HG03097 (cell line): ENCODE results near the gene VSIR.

Experiments
- ATAC-seq: cut with Tn5 transposase; IDR thresholded peaks from one replicate; pipeline ENCODE4 v1.9.1; 2021; ENCODE audit not compliant: unreplicated experiment, low FRiP score

VSIR gene

DNA sequence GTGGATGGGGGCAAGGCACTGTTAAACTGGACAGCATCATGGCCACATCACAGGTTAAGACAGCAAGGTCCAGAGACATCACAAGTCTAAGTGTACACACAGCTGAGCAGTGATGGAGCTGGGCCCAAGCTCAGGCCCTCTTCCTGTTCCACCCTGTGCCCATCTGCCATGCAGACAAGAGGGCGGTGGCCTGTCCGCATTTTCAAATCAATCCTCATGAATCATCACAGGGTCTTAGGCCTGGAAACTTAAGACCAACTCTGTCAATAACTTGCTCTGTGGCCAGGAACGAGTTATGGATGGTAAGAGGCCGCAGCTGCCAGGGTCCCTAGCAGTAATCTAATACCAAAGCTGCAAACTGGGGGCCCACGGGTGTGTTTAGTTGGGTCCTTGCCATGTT, 56.9 kb downstream of the VSIR start:
- ATAC-seq = no peak

DNA sequence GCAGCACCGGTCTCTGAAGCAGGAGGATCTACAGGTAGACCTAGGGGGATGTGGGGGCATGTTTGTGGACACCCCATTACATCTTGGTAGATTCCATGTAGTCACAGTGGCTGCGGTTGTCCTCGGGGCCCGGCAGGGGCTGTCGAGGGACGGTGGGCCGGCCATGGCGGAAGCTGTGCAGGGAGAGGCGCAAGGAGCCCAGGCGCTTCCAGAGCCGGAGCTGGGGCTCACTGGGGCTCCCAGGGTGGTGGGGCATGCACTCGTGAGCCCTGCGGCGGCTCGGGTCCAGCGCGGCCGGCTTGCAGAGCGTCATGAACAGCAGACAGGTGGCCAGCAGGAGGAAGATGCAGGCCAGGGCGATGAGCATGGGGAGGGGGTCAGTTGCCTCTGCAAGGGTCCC, 57.5 kb downstream of the VSIR start:
- no peak for ATAC-seq

DNA sequence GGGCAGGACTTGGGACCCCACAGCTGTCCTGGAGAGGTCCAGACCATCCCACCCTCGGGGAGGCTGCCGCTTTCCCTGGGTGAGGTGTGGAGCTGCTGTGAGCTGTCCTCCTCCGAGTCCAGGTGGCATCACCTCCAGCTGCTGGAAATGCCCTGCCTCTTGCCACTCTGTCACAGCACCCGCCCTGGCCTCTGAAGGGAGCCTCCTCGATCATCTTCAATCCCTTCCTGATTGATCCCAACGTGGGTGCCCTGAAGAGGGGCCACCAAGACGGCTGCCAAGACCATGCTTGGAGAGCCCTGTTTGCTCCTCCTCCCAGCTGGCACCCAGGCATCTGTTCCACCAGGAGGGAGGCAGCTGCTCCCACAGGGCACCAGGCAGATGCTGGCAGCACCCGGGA, 58.3 kb downstream of the VSIR start:
- ATAC-seq = no peak

DNA sequence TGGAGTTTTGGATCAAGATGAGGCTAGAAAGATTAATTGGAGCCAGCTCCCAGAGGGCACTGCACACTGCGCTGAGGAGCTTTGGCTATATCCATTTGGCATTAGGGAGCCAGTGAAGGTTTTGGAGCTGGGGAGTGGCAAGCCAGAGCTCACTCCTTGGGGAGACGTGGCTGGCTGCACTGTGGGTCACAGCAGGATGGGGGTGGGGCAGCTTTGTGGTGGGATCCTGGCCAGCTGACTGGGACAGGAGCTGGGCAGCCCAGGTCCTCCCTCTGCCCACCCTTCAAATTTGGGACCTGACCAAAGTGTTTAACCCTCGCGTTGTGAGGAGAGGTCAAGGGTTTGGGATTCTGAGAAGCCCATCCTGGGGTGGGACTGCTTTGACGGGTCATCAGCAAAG, 58.7 kb downstream of the VSIR start:
- no peak for ATAC-seq

DNA sequence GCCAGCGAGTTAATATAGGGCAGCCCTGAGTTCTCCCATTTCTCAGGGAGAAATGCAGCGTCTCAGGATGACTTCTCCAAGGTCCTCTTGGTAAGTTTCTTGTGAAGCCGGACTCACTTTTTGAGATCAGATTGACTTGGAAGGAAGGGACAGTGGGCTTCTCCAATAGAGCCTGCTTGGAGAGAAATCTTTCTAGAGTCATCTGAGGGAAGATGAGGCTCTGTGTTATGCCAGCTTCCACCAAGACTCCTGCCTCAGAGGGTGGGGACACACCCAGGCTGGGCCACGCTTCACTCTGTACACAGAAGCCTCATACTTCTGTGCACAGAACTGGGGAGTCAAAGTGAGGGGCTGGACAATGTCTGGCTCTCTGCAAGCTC, 59.3 kb downstream of the VSIR start:
- no peak for ATAC-seq

DNA sequence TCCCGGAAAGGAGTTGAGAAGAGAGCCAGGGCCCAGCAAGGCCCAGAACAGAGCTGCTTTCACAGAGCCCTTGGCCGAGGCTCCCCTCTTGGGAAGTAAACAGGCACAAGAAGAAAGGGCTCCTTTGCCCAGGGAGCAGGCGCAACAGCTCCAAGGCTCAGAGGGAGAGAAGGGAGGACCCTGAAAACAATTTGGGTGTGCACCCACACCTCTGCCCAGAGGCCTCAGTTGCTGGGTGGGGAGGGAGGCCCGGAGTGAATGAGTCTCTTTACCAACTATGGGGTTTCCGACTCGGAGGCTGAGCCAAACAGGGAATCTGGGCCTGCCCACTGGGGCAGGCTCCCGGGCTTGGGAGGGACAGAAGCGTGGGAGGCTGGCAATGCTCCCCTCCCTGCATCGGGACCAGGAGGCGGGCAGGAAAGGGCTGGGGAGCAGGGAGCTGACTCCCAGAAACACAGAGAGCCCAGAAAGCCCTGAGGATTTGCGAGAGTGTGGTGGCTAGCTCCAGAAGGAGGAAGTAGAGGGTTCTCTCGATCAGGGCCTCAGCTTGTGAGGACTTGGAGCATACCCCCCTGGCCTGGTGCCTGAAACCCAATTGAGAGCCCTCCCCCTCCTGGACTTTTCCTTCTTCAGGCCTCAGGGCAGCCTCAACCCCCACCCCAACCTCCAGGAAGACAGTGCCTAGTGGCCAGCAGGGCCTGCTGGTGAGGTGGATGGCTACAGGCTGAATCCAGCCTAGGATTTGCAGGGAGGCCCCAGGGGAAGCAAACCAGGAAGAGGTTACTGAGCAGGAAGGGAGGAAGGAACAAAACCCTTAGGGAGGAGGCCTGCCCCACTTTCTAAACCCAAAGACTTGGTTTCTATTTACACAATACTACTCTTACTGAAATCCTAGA, 59.9 kb downstream of the VSIR start:
- no peak for ATAC-seq

DNA sequence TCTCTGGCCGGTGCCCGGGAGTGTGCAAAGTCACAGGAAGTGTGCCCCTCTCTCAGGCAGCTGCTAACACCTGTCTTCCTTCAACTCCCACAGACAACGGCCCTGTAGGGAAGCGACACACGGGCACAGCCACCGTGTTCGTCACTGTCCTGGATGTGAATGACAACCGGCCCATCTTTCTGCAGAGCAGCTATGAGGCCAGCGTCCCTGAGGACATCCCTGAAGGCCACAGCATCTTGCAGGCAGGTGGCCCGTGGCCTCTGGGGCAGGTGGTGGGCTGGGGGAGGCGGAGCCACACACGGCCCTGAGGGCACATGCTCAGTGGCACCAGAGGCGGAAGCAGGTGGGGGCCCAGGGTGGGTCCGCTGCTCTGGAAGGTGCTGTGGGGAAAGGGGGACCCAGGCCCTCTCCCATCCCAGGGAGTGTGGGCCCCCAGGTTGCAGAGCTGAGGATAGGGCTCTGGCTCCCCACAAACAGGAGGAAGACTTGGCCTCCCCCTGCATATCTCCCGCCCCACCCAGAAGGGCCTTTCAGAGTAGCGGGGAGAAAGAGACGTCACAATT, 60.7 kb downstream of the VSIR start:
- no peak for ATAC-seq

DNA sequence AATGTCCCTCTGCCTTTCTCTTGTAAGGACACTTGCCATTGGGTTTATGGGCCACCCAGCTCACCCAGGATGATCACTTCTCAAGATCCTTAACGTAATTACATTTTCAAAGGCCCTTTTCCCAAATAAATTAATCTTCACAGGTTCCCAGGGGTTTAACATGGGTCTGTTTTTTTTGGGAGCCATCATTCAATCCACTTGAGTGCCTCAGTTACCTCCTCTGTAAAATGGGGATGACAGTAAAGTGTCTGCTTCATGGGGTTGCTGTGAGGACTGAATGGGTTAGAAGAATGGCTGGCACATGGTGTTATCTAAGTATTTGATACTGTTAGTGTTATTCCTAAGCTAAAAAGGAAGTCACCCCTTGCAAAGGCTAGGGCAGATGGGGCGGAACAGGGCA, 61.1 kb downstream of the VSIR start:
- no peak for ATAC-seq

DNA sequence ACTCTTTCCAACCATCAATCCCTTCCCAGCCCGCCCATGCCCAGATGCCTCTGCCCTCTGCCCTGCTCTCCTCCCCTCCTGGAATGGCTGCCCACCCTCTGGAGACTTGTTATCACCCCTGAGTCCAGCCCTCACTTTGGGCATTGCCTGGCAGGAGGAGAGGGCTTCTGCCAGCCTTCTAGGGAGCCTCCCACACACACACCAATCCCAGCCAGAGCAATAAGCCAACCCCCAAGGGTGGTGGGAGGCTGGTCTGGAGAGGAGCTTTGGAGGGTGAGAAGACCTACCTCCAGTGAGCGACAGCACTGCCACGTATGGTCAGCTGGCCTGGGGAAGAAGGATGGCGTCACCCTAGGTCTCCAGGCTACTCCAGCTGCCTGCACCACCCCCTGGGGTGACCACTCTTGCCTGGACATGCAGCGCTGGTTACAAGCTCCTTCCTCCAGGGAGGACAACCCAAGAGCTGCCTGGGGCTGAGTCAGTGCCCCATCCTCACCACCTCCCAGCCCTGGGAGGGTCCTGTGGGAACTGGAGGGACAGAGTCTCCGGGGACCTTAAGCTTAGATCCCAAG, 62.2 kb downstream of the VSIR start:
- no peak for ATAC-seq

DNA sequence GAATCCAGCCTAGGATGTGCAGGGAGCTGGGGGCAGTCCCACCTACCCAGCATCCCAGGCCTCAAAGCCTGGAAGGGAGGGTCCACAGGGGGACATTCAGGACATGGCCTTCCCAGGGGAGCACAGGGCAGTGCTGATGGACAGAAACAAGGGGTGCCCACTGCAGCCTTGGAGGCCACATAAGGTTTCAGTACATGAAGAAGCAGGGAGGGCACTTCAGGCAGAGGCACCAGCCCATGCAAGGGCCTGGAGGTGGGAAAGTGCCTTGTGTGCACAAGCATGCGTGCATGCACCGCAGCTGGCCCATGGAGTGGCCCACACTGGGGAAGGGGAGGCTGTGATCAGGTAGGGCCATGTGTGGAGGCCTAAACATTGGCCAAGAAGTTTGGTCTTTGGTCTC, 62.8 kb downstream of the VSIR start:
- no peak for ATAC-seq

DNA sequence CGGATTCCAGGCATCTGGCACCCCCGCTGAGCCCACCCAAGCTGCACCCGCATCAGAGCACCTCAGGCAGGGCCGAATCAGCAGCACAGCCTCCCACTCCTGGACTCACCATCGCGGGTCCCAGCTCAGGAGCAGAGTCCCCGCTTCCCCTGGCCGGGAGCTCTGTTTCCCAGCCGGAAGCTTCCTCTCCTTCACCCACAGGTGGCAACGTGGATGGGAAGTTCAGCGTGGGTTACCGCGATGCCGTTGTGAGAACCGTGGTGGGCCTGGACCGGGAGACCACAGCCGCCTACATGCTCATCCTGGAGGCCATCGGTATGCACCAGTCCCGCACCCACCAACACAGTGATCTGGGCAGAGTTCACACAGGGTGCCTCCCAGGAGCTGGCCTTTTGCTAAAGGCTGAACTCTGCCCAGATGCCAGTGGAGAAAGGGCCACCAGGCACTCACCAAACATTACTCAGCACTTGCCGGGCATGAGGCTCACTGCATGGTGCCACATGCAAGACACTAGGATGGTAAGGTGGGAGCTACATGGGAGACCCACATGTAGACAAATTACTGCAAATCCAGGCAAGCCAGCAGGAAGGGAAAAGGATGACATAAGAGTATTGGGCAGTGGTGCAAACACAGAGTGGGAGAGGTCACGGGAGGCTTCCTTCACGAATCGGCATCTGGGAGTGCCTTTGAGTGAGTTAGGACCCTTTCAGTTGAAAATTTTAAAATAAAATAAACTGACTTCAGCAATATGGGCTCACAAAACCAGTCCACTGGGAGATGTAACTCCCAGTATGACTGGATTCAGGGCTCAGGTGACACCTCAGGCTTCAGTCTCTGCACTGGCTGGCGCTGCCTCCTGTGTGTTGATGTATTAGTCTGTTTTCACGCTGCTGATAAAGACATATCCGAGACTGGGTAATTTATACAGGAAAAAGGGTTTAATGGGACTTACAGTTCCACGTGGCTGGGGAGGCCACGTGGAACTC, 64.1 kb downstream of the VSIR start:
- no peak for ATAC-seq

DNA sequence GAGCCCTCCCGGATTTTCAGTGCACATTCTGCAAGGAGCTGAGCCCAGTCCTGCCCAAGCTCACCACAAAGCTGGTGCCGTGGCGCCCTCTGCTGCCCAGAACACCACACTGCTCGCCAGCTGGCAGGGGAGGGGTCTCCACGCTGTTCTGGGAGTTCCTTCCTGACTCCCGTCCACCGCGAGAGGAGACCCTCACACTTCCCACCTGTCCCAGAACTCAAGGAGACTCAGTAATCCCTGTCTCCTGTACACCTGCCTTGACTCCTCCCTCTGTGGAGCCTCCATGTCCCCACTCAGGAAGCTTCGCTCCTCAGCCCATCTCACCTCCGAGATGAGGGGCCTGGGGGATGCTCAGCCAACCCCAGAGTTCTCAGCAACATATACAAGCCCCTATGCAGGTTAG, 65.0 kb downstream of the VSIR start:
- ATAC-seq = no peak

DNA sequence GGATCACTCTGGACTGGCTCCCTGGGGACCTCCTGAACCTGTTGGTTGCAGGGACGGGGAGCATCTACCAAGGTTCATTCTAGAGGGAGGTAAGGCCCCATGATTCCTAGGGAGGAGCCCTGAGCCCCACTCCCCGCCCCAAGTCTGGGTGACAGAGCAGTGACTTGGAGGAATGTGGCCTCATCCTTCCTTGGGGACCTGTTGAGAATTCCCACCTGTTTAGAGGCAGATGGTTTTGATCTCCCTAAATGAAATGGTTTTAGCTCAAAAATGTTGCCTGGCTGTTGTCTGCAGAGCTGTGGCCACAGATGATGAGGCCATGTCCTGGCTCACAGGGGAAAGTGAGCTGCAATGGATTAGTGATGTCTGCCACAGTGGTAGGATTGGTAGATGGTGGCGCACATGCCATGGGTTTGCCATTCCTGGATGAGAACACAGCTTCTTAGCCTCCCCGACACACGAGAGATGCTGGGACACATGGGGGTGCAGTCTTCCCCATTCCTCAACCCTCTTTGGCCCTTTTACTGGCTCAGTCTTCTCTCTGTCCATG, 66.0 kb downstream of the VSIR start:
- no peak for ATAC-seq

DNA sequence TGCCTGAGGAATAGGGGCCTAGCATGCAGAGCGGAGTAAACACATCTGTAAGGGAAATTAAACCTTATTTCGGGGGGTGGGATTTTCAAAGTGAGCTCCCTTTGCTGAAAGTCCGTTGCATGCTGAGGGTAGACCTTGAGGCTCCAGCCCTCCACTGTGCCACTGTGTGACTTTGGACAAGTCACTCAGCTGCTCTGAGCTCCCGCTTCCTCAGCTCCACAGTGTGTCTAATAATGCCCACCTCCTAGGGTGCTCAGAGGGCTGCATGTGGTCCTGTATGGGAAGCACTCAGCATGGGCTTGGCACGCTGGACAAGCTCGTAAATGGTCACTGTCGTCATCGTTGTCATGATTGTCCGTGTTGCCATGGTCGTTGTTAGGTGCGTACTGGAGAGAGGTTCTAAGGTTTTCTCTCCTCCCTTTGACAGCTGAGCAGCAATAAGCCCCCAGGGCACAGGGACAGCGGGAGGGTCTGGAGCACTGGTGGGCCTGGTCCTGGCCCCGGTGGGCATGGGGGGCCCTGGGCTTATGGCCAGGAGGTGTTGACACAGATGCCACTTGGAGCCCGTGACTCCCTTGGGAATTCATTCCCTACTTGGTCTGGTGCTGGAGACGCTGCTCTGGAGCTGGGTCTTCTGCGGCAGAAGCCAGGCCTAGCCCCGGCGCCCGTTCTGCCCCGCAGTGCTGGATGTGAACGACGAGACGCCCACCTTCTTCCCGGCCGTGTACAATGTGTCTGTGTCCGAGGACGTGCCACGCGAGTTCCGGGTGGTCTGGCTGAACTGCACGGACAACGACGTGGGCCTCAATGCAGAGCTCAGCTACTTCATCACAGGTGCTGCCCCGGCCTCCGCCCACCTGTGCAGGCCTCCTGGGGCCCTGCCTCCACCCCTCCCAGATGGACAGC, 66.9 kb downstream of the VSIR start:
- ATAC-seq = no peak

DNA sequence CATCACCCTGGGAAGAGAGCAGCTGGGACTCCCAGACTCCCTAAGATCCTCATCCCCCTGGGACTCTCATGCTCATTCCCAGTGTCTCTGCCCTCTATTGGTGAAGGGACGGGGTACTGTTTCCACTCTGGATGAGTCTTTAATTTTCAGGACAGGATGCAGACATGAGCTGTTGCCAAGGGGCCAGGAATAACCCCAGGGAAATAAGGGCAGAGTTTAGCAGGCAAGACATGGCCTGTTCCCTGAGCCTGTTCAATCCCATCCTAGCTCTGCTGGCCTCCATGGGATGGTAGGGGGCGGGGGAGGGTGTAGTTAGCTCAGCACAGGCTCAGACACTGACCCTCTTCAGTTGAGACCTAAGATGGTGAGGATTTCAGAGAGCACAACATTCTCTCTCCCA, 67.7 kb downstream of the VSIR start:
- ATAC-seq = no peak

DNA sequence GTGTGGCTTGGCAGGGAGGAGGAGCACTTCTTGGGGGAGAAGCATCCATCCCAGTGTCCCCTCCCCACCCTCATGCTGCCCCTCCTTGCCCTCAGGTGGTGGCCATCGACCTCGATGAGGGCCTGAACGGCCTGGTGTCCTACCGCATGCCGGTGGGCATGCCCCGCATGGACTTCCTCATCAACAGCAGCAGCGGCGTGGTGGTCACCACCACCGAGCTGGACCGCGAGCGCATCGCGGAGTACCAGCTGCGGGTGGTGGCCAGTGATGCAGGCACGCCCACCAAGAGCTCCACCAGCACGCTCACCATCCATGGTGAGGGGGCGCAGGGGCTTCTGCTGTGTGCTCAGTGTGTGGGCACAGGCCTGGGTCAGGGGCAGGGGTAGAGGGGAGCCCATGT, 68.5 kb downstream of the VSIR start:
- ATAC-seq = no peak

DNA sequence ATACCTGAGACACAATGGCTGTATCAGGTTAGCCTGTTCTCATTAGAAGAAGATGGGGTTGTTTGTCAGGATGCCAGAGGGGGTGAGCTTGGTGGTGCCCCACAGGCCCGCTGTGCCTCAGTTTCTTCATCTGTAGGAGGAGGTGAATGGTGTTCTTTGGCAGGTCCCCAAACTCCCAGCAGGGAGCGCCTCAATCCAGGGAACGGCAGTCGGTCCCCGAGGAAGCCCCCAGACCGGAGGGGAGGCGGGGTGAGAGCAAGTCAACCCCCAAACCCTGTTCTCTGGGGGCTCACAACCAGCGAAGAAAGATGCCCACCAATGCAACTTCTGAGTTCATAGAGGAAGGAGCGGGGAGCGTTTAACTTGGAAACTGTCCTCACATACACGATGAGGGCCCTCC, 69.7 kb downstream of the VSIR start:
- no peak for ATAC-seq

DNA sequence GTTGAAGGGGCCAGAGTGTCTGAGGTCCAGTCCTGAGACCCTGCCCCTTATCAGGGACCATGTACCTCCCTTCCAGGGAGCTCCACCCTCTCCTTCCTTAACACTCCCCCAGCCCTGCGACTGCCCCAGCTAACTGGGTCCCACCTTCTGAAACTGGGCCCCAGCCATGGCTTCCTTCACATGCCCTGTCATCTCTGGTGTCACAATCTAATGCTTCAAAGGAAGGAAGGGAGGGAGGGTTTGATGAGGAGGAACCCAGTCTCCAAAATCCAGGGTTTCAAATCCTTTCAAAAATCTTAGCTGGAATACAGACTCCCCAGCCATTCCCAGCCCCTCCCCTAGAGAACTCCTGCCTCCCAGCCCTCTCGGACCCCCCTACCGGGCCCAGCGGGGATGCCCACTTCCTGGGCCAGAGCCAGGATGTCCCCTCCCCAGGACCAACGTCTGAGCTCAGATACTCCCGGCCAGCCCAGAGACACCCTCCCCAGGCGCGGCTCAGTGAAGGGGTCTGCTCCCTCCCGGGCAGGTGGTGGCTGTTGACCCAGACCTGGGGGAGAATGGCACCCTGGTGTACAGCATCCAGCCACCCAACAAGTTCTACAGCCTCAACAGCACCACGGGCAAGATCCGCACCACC, 71.7 kb downstream of the VSIR start:
- no peak for ATAC-seq

DNA sequence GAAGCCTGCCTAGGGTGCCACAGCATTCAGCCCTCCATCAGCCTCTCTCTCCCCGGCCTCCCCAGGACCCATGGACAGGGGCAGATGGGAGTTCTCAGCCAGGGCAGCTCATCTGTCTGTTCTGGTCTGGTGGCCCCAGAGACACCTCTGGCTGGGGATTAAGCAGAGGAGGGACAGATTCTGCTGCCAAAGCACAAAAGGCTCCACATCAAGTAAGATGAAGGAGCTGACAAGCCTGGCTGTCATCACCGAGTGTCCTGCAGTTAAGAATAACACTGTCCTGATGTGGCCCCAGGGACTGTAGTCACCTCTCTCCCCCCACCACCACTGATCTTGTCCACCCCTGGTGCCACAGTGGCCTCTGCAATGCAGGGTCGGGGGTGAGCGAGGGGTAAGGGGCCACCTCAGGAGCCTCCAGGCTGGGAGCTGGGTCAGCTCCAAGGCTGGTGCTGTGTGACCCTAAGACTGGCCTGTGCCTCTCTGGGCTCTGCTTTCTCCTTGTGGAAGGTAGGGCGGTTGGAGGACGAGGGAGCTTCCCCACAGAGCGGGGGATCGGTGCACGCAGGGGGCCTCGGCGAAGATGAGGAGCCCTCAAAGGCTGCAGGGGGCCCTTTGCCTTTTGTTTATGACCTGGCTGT, 72.5 kb downstream of the VSIR start:
- ATAC-seq = no peak
